Activated naive CD4-positive, alpha-beta T cell treated with anti-CD3 and anti-CD28 coated beads, Interleukin-2, amount 50 U/mL, for 72 hours (primary cell): ENCODE results near the gene KRTAP4-4. TPM values are rescaled to one million over a fixed set of nuclear protein-coding genes. Genes with fewer than 3 reads are reported as not detected.
"Not testable (repeated sequence)": the region's sequence is repeated elsewhere in the genome, so short reads cannot be mapped to it uniquely, and the experiment has no call there.

Experiments used
- ATAC-seq, 2 donors: fragments of 150-1000 bp; cut with Tn5 transposase; 2 replicates each; pipeline ENCODE4 v1.10.0; 2021; ENCODE audit warnings: mild to moderate bottlenecking in 2 of 2, moderate library complexity in 2 of 2
- DNase-seq, 2 donors: peaks; one replicate each; pipeline ENCODE4 v3.0.0; 2021 to 2022; ENCODE audit warnings: low spot score in 2 of 2
- H3K27ac Mint-ChIP-seq, 2 donors: one replicate each; pipeline ENCODE4 v1.8.0; 2022; ENCODE audit warnings: mild to moderate bottlenecking in 2 of 2, mixed read lengths in 2 of 2
- H3K36me3 Mint-ChIP-seq, 2 donors: one replicate each; pipeline ENCODE4 v1.8.0; 2022; ENCODE audit warnings: mixed read lengths in 2 of 2
- H3K9me3 Mint-ChIP-seq, 2 donors: one replicate each; pipeline ENCODE4 v1.8.0; 2022; ENCODE audit warnings: mixed read lengths in 2 of 2
- total RNA-seq, 2 donors: library from RNA; stranded (reverse); gene quantifications; one replicate each; pipeline ENCODE4 v1.2.3, GENCODE V29; 2022

Gene KRTAP4-4
- total RNA-seq, 2 donors from 2014 or later = not detected

GRCh38 chr17:41160190-41160589, 358 bp downstream of the KRTAP4-4 start:
- H3K36me3 Mint-ChIP-seq, H3K27ac Mint-ChIP-seq, ATAC-seq, H3K9me3 Mint-ChIP-seq, DNase-seq: not testable (repeated sequence)

GRCh38 chr17:41153856-41154255, 6.7 kb downstream of the KRTAP4-4 start:
- no peak for DNase-seq
- H3K27ac Mint-ChIP-seq = no peak overlapping the region
- no peaks in the 10 kb centered on the region for H3K36me3 Mint-ChIP-seq
- ATAC-seq = no peak
- no peaks in the 10 kb centered on the region for H3K9me3 Mint-ChIP-seq

- H3K36me3 Mint-ChIP-seq = no peaks in the 10 kb centered on the region
- no peaks in the 10 kb centered on the region for H3K9me3 Mint-ChIP-seq
- no peak overlapping the region for H3K27ac Mint-ChIP-seq
- DNase-seq (no peak), ATAC-seq (no peak)
These were observed 9.0 kb downstream of the KRTAP4-4 start for GRCh38 chr17:41151525-41151924.

GRCh38 chr17:41150026-41150425, 10.5 kb downstream of the KRTAP4-4 start:
- DNase-seq (no peak), ATAC-seq (no peak)
- Mint-ChIP-seq H3K27ac (no peak overlapping the region), H3K36me3 (no peaks in the 10 kb centered on the region), H3K9me3 (no peaks in the 10 kb centered on the region)

- Mint-ChIP-seq H3K9me3 (no peaks in the 10 kb centered on the region), H3K27ac (peak within 1 kb of the TSS in 1 of 2 donors; percentile 23), H3K36me3 (no peaks in the 10 kb centered on the region)
- DNase-seq = no peak
- no peak for ATAC-seq
These were observed 10.9 kb downstream of the KRTAP4-4 start, which contains the start of gene KRTAP4-5 for GRCh38 chr17:41149652-41149985. TSS of gene KRTAP4-5 (minus strand) at chr17:41149825. CDS start at chr17:41149767, 58 bp downstream.

- not testable (repeated sequence) for H3K36me3 Mint-ChIP-seq, ATAC-seq, DNase-seq, H3K9me3 Mint-ChIP-seq
- peak overlapping the region in 1 of 2 donors; percentile 23 for H3K27ac Mint-ChIP-seq
These were observed 11.4 kb downstream of the KRTAP4-4 start for GRCh38 chr17:41148971-41149651.

- H3K36me3 Mint-ChIP-seq = peaks cover 11 to 13% of the 10 kb centered on the region in 2 donors
- ATAC-seq (no peak), DNase-seq (no peak)
- H3K27ac Mint-ChIP-seq = no peak overlapping the region
- H3K9me3 Mint-ChIP-seq = peaks cover 10% of the 10 kb centered on the region in 2 donors
These were observed 12.9 kb downstream of the KRTAP4-4 start for GRCh38 chr17:41147531-41148204.

GRCh38 chr17:41145261-41145660, 15.3 kb downstream of the KRTAP4-4 start:
- Mint-ChIP-seq H3K27ac (no peak overlapping the region), H3K36me3 (peaks cover 19 to 26% of the 10 kb centered on the region in 2 donors), H3K9me3 (peaks cover 20 to 26% of the 10 kb centered on the region in 2 donors)
- DNase-seq = no peak
- ATAC-seq = no peak

GRCh38 chr17:41144846-41145245, 15.7 kb downstream of the KRTAP4-4 start:
- no peak for ATAC-seq
- Mint-ChIP-seq H3K27ac (no peak overlapping the region), H3K9me3 (peaks cover 20 to 27% of the 10 kb centered on the region in 2 donors), H3K36me3 (peaks cover 23 to 27% of the 10 kb centered on the region in 2 donors)
- no peak for DNase-seq

- no peak for DNase-seq
- no peak for ATAC-seq
- Mint-ChIP-seq H3K36me3 (peaks cover 28 to 32% of the 10 kb centered on the region in 2 donors), H3K9me3 (peaks cover 28 to 45% of the 10 kb centered on the region in 2 donors), H3K27ac (no peak overlapping the region)
These were observed 19.2 kb downstream of the KRTAP4-4 start for GRCh38 chr17:41141361-41141760.

GRCh38 chr17:41140360-41141131, 20.0 kb downstream of the KRTAP4-4 start, which contains the start of gene KRTAP4-6:
TSS of gene KRTAP4-6 (minus strand) at chr17:41140544. CDS start at chr17:41140487, 57 bp downstream.
- Mint-ChIP-seq H3K36me3 (peaks cover 28 to 32% of the 10 kb centered on the region in 2 donors), H3K9me3 (peaks cover 28 to 45% of the 10 kb centered on the region in 2 donors), H3K27ac (peak within 1 kb of the TSS in 1 of 2 donors; percentile 11)
- no peak for ATAC-seq
- DNase-seq = no peak

GRCh38 chr17:41139865-41140264, 20.7 kb downstream of the KRTAP4-4 start:
- H3K36me3 Mint-ChIP-seq = peaks cover 28 to 32% of the 10 kb centered on the region in 2 donors
- peaks cover 28 to 45% of the 10 kb centered on the region in 2 donors for H3K9me3 Mint-ChIP-seq
- DNase-seq, ATAC-seq: not testable (repeated sequence)
- H3K27ac Mint-ChIP-seq = peak overlapping the region in 1 of 2 donors; percentile 11

- ATAC-seq (peak in 1 of 2 donors; percentile 20), DNase-seq (no peak)
- Mint-ChIP-seq H3K27ac (no peak overlapping the region), H3K36me3 (no peaks in the 10 kb centered on the region), H3K9me3 (peaks cover 4 to 13% of the 10 kb centered on the region in 2 donors)
These were observed 26.4 kb downstream of the KRTAP4-4 start for GRCh38 chr17:41133880-41134735.

GRCh38 chr17:41131979-41132378, 28.6 kb downstream of the KRTAP4-4 start:
- Mint-ChIP-seq H3K9me3 (peaks cover 0 to 8% of the 10 kb centered on the region in 2 donors), H3K36me3 (no peaks in the 10 kb centered on the region), H3K27ac (peak overlapping the region in 1 of 2 donors; percentile 17)
- no peak for DNase-seq
- peak in 1 of 2 donors; percentile 40 for ATAC-seq

GRCh38 chr17:41127371-41127770, 33.2 kb downstream of the KRTAP4-4 start:
- DNase-seq = no peak
- no peak for ATAC-seq
- Mint-ChIP-seq H3K36me3 (peaks cover 0 to under 1% of the 10 kb centered on the region in 2 donors), H3K9me3 (peaks cover 1 to 16% of the 10 kb centered on the region in 2 donors), H3K27ac (no peak overlapping the region)

- Mint-ChIP-seq H3K9me3 (peaks cover 6 to 16% of the 10 kb centered on the region in 2 donors), H3K27ac (no peak overlapping the region), H3K36me3 (peaks cover 0 to 4% of the 10 kb centered on the region in 2 donors)
- no peak for DNase-seq
- no peak for ATAC-seq
These were observed 34.1 kb downstream of the KRTAP4-4 start for GRCh38 chr17:41126412-41126811.
